ENCODE results near the gene OTOF.

The OTOF gene

DNA sequence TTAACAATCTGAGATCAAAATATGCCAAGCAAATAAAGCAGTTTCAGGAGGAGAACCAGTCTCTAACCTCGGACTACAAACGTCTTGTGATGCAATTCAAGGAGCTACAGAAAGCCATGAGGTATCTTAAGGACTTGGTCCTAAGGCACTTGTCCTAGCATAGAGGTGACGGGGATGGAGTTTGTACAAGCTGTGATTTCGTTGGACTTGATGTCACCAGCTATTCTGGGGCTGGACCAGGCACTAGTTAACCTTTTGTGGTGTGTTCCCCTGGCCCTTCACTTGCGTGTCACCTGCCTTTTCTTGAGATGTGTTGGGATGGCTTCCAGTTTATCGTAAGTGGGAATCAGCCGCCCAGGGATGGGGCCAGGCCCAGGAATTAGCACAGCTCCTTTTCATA, 33.7 kb downstream of the OTOF start:
- no peak for DNase-seq

DNA sequence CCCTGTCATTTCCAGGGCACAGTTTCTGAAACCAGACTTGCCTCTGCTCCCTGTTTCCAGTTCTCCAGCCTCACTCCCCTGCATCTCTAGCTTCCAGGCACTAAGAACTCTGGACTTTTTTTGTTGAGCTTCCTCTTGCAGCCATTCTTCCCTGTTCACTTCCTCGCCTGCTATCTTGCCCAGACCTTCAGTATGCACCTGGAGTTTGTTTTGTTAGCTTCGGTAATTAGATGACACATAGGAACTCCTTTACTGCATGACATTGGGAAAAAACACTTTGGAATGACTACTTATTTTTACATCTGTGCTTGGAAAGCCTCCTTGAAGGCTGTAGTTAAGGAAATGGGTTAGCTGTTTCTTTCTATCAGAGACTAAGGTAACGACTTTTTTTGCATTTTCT, 35.2 kb downstream of the OTOF start:
- DNase-seq: no peak

DNA sequence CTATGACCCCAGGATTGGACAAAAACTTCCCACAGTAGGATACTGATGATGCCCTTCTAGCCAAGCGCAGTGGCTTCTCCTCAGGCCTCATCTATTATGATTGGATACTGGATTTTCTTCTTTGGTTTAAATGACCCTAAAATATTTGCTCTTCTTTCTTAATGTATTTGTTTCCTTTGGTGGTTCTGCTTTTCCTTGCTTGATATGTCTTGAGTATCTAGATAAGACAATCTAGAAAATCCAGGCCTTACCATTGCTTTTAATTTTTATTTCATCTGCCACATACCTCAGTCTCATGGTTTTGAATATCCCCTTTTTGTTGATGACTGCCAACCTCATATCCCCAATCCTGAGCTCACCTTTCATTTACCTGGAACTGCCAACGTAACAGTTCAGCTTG, 35.6 kb downstream of the OTOF start:
- DNase-seq: no peak

DNA sequence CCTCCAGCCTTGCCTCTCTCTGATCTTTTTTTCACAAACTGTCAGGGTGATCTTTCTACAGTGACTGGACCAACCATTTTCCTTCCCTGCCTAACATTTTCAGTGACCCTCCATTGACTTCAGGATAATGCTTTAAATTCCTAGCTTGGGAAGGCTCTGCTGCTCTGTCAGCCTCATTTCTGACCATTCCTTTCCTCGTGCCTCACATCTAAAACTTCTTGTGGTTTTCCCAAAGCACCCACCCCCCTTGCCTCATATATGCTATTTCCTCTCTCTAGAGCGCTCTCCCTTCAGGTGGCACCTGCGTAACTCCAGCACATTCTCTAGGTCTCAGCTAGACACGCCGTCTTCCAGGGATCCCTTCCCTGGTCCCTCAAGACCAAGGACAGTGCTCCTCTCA, 39.0 kb downstream of the OTOF start:
- DNase-seq: no peak

DNA sequence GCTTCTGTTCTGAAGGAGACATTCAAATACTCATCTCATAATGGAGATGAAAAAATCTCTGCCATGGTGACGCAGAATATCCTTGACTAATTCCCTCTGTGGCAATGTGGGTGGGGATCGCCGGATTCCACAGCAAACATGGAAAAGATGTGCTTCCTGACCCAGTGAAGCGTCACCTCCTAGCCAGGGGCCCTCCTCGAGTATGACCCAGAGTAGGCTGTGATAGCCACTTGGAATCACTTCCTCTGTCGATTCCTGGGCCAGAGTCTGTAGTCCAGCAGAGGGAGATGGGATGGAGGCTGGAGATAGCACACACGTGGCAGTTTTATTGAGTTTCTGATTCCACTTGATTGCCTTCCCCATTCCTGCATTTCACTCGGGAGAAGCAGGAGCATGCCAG, 39.4 kb downstream of the OTOF start:
- DNase-seq: no peak

DNA sequence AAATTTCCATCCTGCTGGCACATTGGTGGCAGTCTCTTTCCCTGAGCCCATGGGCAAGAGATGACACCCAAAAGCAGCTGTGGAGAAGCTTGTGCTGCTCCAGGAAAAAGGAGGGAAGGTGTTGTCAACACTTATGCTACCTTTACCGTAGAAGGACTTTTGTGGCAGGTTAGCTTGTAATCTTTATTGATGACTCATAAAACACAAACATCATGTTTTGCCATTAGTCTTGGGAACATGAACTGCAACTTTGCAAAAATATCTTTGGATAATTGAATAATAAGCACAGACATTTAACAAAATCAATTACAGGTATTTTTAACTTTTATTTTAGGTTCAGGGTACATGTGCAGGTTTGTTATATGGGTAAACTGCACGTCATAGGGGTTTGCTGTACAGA, 42.8 kb downstream of the OTOF start:
- no peak for DNase-seq

DNA sequence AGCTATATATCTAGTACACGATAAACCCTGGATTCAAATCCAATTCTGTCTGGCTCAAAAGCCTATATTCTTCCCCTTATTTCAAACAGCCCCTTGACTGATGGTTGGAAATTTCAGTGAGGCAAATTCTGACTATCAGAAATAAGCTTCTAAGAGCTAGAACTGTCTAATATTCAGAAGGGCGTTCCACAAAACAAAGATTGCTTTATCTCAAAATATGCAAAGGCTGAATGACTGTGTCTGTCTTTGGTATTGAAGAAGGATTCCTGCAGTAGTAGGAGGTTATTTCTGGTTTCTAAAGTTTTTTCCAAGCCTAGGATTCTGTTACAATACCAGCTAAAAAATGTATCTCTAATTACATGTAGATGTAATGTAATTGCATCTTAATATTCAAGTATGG, 45.1 kb downstream of the OTOF start:
- no peak for DNase-seq

DNA sequence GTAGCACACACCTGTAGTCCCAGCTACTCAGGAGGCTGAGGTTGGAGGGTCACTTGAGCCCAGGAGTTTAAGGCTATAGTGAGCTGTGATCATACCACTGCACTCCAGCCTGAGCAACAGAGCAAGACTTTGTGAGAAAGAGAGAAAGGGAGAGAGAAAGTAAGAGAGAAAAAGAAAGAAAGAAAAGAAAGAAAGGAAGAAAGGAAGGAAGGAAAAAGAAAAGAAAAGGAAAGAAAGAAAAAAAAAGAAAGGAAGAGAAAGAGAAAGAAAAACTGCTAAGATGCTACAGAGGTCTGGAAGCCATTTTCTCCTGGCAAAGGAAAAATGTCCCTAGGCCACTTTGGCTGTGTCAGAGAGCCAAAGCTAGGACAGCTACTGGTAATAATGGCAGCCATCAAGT, 45.6 kb downstream of the OTOF start:
- DNase-seq: no peak

DNA sequence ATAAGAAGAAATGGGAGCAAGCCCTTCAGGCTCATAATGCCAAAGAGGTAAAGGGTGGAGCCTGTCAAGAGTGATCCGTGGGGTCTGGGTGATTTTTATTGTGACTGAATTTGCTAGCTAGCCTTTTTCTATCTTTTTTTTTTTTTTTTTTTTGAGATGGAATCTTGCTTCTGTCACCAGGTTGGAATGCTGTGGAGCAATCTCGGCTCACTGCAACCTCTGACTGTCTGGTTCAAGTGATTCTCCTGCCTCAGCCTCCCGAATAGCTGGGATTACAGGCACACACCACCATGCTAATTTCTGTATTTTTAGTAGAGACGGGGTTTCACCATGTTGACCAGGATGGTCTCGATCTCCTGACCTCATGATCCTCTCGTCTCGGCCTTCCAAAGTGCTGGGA, 47.1 kb downstream of the OTOF start:
- DNase-seq: no peak

DNA sequence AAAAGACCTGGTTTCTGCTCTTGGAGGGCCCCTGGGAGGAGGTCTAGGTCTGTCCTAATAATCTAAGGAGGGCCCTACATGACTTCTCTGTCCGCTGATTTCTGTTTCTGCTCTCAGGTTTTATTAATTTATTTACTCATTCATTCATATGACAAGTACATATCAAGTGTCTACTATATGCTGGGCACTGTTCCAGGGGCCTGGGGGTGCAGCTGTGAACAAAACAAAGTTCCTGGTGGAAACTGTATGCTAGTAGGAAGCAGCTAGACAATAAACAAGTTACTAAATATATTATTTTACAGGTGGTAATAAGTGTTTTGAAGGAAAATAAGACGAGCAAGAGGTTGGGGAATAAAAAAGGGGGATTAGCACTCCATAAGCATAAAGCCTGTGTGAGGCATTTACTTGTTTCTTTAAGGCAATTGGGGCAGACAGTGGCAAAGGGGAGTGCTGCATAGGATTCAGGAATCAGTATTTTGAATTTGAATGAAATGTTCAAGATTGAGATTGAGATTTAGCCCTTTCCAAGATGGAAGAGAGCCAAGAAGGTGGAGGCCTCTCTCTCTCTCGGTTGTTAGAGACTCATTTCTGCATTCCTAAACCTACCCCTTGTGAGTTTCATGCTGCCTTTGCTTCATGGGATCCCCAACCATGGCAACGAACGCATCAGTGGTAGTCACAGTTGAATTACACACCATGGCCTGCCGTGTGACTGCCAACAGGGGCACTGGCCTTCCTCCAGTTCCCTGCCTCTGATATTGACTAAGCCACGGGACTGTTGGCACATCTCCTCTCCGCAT, 47.9 kb downstream of the OTOF start:
- DNase-seq: peak; percentile 82

DNA sequence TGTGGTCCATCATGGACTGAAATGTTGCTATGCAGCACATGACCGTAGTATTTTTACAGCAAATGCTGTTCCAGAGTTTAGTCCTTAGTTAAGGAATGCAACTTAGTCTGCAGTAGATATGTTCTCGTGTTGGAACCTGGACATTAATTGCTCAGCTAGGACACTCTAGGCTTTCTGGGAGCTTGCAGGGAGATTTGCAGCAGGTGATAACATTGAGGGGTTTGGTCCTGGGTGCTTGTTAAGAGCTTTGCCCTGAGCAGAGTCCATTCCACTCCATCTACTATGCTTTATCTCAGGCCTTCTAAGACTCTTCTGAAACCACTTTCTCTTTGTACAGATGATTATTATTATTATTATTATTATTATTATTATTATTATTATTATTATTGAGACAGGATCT, 49.1 kb downstream of the OTOF start:
- no peak for DNase-seq

DNA sequence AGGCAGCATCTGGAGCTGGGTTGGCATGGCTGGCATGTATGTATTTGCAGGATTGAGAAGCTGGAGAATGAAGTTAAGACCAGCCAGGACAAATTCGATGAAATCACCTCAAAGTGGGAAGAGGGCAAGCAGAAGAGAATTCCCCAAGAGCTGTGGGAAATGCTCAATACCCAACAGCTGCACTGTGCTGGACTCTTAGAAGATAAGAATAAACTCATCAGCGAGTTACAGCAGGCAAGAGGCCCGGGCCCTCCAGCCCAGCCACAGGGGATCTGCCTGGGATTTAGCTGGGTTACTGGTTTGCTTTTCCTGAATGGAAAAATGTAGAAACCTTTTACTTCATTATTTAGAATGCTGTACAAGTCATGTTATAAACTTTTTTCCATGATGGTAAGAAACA, 53.7 kb downstream of the OTOF start:
- no peak for DNase-seq

DNA sequence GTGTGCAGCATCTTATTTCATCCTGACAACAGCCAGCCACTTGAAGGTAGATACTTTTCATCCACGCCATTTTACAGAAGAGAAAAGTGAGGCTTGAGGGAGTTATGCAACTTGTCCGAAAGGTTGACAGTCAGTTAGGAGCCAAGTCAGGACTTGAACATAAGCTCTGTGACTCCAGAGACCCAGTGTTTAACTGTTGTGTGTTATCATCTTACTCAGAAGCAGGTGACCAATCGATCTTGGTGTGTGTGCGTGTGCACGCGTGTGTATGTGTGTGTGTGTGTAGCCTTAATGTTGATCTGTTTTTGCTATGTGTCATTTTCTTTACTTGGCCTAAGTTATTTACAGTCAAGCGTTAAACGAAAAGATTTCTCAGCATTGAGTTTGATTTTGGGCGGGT, 54.2 kb downstream of the OTOF start:
- no peak for DNase-seq

DNA sequence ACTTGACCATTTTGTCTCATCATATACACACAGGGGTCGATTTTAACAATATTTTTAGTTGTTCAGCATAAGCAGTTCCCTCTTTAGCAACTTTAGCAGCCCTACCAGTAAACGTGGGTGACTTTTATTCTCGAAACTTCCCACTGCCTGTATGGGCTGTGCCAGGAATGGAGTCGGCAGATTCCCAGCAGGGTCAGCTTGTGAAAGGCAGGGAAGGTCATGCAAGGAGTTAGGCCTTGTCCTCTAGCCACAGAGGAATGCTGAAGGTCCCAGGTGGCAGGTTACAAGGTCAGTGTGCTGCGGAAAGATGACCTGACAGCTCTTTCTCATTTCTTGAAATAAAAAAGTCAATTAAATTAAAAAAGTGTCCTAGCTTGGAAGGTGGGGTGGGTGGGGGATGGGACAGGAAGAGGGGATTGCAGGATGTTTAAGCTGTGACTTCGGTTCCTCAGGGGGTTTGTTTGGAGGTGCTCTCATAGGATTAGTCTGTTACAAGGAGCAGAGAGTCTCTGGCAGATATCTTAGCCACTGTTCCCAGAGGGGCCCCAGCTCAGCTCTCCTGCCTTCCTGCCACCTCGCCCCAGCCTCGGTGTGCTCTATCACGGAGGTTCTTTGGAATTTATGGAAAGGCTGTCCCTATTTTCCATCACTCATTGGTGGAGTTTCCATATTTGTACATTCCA, 54.8 kb downstream of the OTOF start:
- DNase-seq: no peak

DNA sequence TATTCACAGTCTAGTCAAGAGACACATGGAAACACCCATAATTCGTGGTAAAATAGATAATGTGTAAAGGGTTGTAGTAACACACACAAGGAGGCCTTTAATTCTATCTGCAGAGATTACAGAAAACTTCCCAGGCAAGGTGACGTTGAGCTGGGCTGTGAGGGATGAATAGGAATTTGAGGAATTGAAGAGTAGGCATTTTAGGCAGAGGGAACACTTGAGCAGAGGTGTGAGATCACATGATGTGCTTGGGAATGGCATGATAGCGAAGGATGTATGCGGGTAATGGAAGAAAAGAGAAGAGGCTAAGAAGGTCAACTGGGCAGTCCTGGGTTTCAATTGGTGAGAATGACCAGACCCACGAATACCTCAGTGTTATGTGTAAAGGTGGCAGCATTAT, 56.0 kb downstream of the OTOF start:
- no peak for DNase-seq

DNA sequence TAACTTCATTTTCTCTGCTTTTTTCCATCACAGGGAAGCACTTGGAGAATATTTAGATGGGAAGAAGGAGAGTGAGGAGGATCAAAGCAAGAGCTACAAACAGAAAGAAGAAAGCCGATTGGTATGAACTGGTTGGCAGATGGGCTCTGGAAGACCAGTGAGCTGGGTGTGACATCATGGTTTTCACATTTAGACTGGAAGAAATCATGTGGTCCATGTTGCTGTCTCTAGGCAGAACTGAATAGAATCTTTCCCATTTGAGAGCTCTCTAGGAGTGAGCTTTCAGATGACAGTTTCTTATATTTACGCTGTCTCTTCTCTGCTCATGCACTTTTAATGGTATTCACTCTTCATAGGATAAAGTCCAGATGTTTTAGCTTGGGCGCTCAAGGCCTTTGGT, 63.6 kb downstream of the OTOF start:
- DNase-seq: no peak

DNA sequence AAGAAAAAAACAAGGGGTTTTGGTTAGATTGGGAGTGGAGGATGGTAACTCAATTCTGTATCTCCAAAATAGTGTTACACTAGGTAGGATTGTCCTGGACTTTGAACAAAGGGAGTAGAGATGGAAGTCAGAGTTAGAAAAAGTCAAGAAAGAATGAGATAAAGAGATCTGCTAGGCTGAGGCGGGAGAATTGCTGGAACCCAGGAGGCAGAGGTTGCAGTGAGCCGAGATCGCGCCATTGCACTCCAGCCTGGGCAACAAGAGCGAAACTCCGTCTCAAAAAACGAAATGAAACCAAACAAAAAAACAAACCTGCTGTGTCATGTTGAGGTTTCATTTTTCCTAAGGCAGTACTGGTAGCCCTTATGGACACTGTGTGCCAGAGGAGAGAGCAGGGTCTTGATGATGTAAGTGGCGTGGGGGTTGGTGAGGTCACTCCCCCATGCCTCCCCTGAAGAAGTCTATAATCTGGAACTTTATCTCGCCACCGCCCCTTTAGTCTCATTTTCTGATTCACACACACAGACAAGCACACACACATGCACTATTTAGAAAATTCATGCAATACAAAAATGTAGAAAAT, 65.7 kb downstream of the OTOF start:
- DNase-seq: no peak

DNA sequence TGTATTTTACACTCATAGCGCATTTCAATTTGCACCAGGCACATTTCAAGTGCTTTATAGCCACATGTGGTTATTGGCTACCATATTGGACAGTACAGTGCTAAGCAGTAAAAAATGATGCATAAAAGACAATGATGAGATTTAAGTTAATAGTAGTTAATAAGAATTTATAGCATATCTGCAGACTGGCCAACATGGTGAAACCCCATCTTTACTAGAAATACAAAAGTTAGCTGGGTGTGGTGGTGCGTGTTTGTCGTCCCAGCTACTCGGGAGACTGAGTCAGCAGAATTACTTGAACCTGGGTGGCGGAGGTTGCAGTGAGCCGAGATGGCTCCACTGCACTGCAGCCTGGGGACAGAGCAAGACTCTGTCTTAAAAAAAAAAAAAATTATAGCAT, 66.5 kb downstream of the OTOF start:
- DNase-seq: no peak

DNA sequence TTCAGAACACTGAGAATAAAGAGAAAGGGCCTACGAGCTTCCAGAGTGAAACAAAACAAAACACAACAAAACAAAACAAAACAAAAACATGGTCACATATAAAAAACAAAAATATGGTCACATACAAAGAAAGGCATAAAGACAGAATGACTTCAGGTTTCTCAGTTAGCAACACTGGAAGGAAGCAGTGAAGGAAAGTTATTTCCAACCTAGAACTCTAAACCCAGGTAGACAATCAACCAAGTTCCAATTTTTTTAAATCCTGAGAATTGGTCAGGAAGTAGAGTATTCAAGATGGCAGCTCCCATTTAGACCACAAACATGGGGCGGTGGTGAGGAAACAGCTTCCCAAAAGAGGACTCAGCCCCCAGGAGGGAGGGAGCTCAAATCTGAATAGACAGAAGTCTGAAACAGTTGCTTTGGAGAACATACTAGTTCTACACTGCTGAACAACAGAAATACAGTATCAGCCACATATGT, 67.1 kb downstream of the OTOF start:
- DNase-seq: no peak

DNA sequence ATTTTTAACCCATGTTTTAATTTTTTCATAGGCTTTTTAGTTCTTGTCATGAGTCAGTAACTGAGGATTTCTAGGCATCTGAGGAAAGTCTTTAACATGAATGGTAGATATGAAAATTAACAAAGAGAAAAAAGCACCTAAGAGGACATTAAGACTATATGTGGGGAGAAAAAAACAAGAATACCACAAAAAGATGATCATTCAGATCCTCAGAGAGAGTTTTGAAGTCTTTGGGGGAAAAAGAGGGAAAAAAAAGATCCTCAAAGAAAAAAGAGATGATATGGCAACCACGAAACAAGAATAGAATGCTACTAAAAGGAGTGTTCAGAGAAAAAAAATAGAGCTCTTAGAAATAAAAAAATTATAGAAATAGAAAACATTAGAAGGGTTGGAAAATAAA, 68.1 kb downstream of the OTOF start:
- no peak for DNase-seq

DNA sequence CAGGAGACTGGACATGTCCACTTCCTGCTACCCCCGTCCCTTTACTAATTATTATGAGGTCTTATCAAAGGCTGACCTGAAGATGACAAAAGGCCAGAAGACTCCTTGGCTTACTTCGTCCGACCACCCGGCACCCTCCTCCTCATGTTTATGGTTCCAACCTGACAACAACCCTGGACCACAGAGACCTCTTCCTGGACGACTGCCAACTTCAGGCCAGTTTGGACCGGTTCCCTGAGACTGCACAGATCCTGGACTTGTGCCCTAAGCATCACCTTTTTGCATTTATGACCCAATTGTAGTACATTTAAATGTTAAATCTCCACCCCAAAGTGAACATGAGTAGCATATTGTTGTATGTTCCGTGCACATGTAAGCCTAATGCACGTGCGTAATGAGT, 70.4 kb downstream of the OTOF start:
- no peak for DNase-seq

All from COR-L47 (cell line).